Caco-2 (cell line): ENCODE results near the gene KCNQ1OT1. TPM values are rescaled to one million over a fixed set of nuclear protein-coding genes. Genes with fewer than 3 reads are reported as not detected.

Experiments
- BruUV-seq: library from RNA; stranded (reverse); fragments of 400-500 nt; replicated peaks from 2 replicates; lab custom pipeline; 2021; lab: Mats Ljungman, UMichigan
- CTCF ChIA-PET: fragments of 300-600 bp; sonication (Branson Sonifier 250); formaldehyde crosslinking; loops from one replicate; lab custom pipeline; 2022; ENCODE audit warnings: antibody characterized with exemption; lab: Charles Lee
- POLR2A ChIA-PET: fragments of 300-600 bp; sonication (Branson Sonifier 250); formaldehyde crosslinking; loops from one replicate; lab custom pipeline; 2022; ENCODE audit warnings: antibody characterized with exemption; lab: Charles Lee
- DNase-seq, 2 experiments: peaks; one replicate each; pipeline versions ENCODE4 v3.0.0 to v3.0.0-alpha.2; 2020 to 2022
- H3K27me3 ChIP-seq: replicated peaks from 2 replicates; pipeline ENCODE4 v1.6.0; 2011; ENCODE audit warnings: low read length; ENCODE audit not compliant: control insufficient read depth, insufficient read depth
- H3K36me3 ChIP-seq: 2 replicates; pipeline ENCODE4 v1.5.1; 2011; ENCODE audit warnings: low read length; ENCODE audit not compliant: control insufficient read depth, insufficient read depth
- H3K4me1 ChIP-seq: fragments of 250-450 bp; sonication (Bioruptor Pico); 2 replicates; pipeline ENCODE4 v1.5.1; 2020; ENCODE audit warnings: mild to moderate bottlenecking
- H3K4me3 ChIP-seq: 2 replicates; pipeline ENCODE4 v1.5.1; 2011; ENCODE audit warnings: low read depth, mild to moderate bottlenecking, control low read depth, low read length
- H3K9me3 ChIP-seq: fragments of 250-450 bp; sonication (Bioruptor Pico); 2 replicates; pipeline ENCODE4 v1.5.1; 2020; ENCODE audit warnings: mild to moderate bottlenecking, moderate library complexity
- H3K27ac Mint-ChIP-seq: one replicate; pipeline ENCODE4 v1.8.0; 2022; ENCODE audit warnings: mixed read lengths; ENCODE audit not compliant: unreplicated experiment
- H3K27me3 Mint-ChIP-seq: one replicate; pipeline ENCODE4 v1.8.0; 2022; ENCODE audit warnings: mixed read lengths; ENCODE audit not compliant: insufficient read depth, unreplicated experiment
- H3K36me3 Mint-ChIP-seq: one replicate; pipeline ENCODE4 v1.8.0; 2022; ENCODE audit warnings: mild to moderate bottlenecking, mixed read lengths; ENCODE audit not compliant: insufficient read depth, unreplicated experiment
- H3K4me1 Mint-ChIP-seq: one replicate; pipeline ENCODE4 v1.8.0; 2022; ENCODE audit warnings: low read depth, mixed read lengths; ENCODE audit not compliant: unreplicated experiment
- H3K4me3 Mint-ChIP-seq: one replicate; pipeline ENCODE4 v1.8.0; 2022; ENCODE audit warnings: mild to moderate bottlenecking, moderate library complexity, mixed read lengths; ENCODE audit not compliant: unreplicated experiment
- H3K9me3 Mint-ChIP-seq: one replicate; pipeline ENCODE4 v1.8.0; 2022; ENCODE audit warnings: mixed read lengths; ENCODE audit not compliant: unreplicated experiment
- intact Hi-C: fragments of 100-400 bp; cut with micrococcal nuclease; formaldehyde crosslinking; loops from one replicate; pipeline ENCODE4 v1.10.0; 2022; ENCODE audit not compliant: unreplicated experiment
- total RNA-seq: library from RNA; stranded (reverse); gene quantifications from 2 replicates; pipeline ENCODE4 v1.2.3, GENCODE V29; 2022
- TF ChIP-seq, protein P1 (sequence below), 2 experiments: fragments of 200-600 bp in 1 of 2; IDR thresholded peaks; 1 replicate in 1 of 2; 2 replicates in 1 of 2; pipeline versions ENCODE4 v1.5.1 to v1.8.0; 2011 to 2022; ENCODE audit warnings: antibody characterized with exemption in 1 of 2, control low read depth in 1 of 2, inconsistent platforms in 1 of 2, low read depth in 1 of 2, low read length in 1 of 2, mild to moderate bottlenecking in 1 of 2, moderate library complexity in 1 of 2; ENCODE audit not compliant: insufficient read depth in 1 of 2, severe bottlenecking in 1 of 2, unreplicated experiment in 1 of 2

Gene KCNQ1OT1
- total RNA-seq, 1 experiment from 2014 or later, result 7.5 TPM

DNA sequence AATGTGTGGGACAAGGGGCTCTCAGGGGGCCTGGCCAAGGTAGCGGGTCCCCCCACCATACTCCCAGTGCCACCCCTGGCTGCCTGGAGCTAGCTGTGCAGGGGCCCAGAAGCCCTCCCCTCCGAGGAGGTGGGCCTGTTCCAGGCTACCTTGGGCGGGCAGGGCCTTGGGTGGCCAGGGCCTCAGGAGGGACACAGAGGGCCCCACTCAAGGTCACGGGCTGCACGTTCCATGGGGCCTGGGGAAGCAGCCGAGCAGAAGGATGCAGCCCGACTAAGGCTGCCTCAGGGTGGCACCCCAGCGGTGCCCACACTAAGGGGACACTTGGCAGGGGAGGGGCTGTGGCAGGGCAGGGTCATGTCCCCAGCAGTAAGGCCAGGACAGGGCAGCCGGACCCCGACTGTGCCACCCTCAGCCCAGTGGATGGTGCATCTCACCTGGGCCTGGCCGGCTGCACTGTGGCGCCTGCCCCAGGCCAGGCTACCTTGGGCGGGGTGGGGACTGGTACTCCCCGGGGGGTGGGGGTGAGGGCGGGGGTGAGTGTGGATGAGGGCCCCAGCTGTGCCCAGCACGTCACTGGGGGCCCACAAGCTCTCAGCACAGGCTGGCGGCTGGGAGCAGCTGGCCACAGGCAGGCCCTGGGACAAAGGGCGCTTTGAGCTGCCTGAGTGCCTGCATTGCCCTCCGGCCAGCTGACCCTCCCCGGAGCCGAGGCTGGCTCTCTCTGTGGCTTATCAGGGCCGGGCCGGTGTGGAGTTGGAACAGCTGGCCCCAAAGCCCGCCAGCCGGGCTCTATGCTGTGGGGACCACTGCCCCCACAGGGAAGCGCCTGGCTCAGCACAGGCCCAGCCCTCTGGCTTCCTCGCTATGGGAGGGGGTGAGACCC, 137.9 kb downstream of the KCNQ1OT1 start:
- no peaks in the 10 kb centered on the region for H3K27me3 Mint-ChIP-seq
- H3K9me3 ChIP-seq, result no peaks in the 10 kb centered on the region; the same call in 1 of the 2 replicates
- no peak overlapping the region for H3K4me3 ChIP-seq
- TF ChIP-seq, protein P1, sequence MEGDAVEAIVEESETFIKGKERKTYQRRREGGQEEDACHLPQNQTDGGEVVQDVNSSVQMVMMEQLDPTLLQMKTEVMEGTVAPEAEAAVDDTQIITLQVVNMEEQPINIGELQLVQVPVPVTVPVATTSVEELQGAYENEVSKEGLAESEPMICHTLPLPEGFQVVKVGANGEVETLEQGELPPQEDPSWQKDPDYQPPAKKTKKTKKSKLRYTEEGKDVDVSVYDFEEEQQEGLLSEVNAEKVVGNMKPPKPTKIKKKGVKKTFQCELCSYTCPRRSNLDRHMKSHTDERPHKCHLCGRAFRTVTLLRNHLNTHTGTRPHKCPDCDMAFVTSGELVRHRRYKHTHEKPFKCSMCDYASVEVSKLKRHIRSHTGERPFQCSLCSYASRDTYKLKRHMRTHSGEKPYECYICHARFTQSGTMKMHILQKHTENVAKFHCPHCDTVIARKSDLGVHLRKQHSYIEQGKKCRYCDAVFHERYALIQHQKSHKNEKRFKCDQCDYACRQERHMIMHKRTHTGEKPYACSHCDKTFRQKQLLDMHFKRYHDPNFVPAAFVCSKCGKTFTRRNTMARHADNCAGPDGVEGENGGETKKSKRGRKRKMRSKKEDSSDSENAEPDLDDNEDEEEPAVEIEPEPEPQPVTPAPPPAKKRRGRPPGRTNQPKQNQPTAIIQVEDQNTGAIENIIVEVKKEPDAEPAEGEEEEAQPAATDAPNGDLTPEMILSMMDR (IDR thresholded peaks at IDR 0.05; ENCODE audit: insufficient read depth in 1 of 2, low read depth in 1 of 2, low read length in 1 of 2, severe bottlenecking in 1 of 2, unreplicated experiment in 1 of 2), result no peak
- peaks cover 6% of the 10 kb centered on the region for H3K9me3 Mint-ChIP-seq
- ChIA-PET CTCF (interaction anchor here (1.0 kb wide), 1 partner anchor 29 kb away, joined by 3 read pairs; no protein-coding TSS in a partner anchor), POLR2A (no interaction called here)
- no peaks in the 10 kb centered on the region for H3K36me3 Mint-ChIP-seq
- H3K4me1 Mint-ChIP-seq, result no peaks in the 10 kb centered on the region
- H3K36me3 ChIP-seq, result no peaks in the 10 kb centered on the region
- no TSS peak for BruUV-seq
- H3K4me3 Mint-ChIP-seq, result no peak overlapping the region
- peak in 1 of 2 experiments; percentile 45 for DNase-seq
- intact Hi-C loops, result no loop called here
- H3K27ac Mint-ChIP-seq, result no peak overlapping the region
- H3K4me1 ChIP-seq, result peaks cover 48% of the 10 kb centered on the region
- no peaks in the 10 kb centered on the region for H3K27me3 ChIP-seq

DNA sequence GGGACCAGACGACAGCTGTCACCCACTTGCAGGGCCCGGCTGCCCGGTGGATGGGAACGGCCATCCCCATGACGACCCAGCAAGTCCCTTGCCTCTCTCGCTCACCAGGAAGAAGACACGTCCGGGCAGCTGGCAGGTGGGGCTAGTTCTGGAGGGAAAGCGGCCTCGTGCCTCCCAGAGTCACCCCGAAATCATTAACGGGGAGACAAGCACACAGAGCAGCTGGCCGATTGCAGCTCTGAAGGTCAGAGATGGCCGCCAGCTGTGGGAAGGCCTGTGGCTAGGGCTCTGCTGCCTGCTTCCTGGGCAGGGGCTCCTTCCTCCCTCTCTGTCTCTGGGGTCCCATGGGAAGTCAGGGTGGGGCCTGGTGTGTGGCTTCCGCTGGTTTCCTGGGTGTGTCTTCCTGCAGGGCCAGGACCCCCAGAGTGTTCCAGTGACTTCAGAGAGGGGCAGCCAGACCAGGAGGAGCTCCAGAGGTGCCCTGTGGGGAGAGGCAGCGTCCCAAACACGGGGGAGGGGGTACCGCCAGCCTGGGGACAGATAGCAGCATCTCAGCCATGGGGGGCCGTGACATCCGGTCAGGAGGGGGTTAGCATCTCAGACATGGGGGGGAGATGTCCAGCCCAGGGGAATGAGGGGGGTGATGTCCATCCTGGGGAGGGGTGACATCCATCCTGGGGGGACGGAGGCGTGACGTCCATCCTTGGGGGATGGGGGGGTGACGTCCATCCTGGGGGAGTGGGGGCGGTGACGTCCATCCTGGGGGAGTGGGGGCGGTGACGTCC, 140.1 kb downstream of the KCNQ1OT1 start:
- no peaks in the 10 kb centered on the region for H3K36me3 ChIP-seq
- H3K9me3 ChIP-seq, result no peaks in the 10 kb centered on the region; the same call in 1 of the 2 replicates
- H3K4me3 Mint-ChIP-seq, result no peak overlapping the region
- no peak overlapping the region for H3K27ac Mint-ChIP-seq
- intact Hi-C loops, result no loop called here
- H3K36me3 Mint-ChIP-seq, result no peaks in the 10 kb centered on the region
- no TSS peak for BruUV-seq
- H3K9me3 Mint-ChIP-seq, result peaks cover 11% of the 10 kb centered on the region
- no peaks in the 10 kb centered on the region for H3K4me1 Mint-ChIP-seq
- H3K4me1 ChIP-seq, result peaks cover 32% of the 10 kb centered on the region
- no peaks in the 10 kb centered on the region for H3K27me3 Mint-ChIP-seq
- peak in 1 of 2 experiments; percentile 23 for DNase-seq
- TF ChIP-seq, protein P1 (IDR thresholded peaks at IDR 0.05; ENCODE audit: insufficient read depth in 1 of 2, low read depth in 1 of 2, low read length in 1 of 2, severe bottlenecking in 1 of 2, unreplicated experiment in 1 of 2), result no peak
- H3K27me3 ChIP-seq, result no peaks in the 10 kb centered on the region
- CTCF ChIA-PET, result no interaction called here
- POLR2A ChIA-PET, result no interaction called here
- no peak overlapping the region for H3K4me3 ChIP-seq

GRCh38 chr11:2558861-2559526, 140.8 kb downstream of the KCNQ1OT1 start:
- H3K27ac Mint-ChIP-seq, result no peak overlapping the region
- peak in 1 of 2 experiments; percentile 20 for DNase-seq
- no peak overlapping the region for H3K4me3 ChIP-seq
- no peaks in the 10 kb centered on the region for H3K36me3 ChIP-seq
- no peaks in the 10 kb centered on the region; the same call in 1 of the 2 replicates for H3K9me3 ChIP-seq
- no peak overlapping the region for H3K4me3 Mint-ChIP-seq
- intact Hi-C loops, result no loop called here
- TF ChIP-seq, protein P1 (IDR thresholded peaks at IDR 0.05; ENCODE audit: insufficient read depth in 1 of 2, low read depth in 1 of 2, low read length in 1 of 2, severe bottlenecking in 1 of 2, unreplicated experiment in 1 of 2), result no peak
- no TSS peak for BruUV-seq
- ChIA-PET POLR2A (no interaction called here), CTCF (no interaction called here)
- H3K27me3 Mint-ChIP-seq, result no peaks in the 10 kb centered on the region
- H3K4me1 Mint-ChIP-seq, result no peaks in the 10 kb centered on the region
- H3K9me3 Mint-ChIP-seq, result peaks cover 11% of the 10 kb centered on the region
- no peaks in the 10 kb centered on the region for H3K27me3 ChIP-seq
- H3K4me1 ChIP-seq, result peaks cover 25% of the 10 kb centered on the region
- H3K36me3 Mint-ChIP-seq, result no peaks in the 10 kb centered on the region
